ENCODE data around the gene KCTD1.

KCTD1 gene

GRCh38 chr18:26548415-26549262 lies at the start of gene KCTD1:
TSS of gene KCTD1 (minus strand) at chr18:26548553. CDS start at chr18:26548536, 17 bp downstream.
- DNase-seq = peak; percentile 94

GRCh38 chr18:26593365-26594320 lies 45.3 kb upstream of the KCTD1 start:
- no peak for DNase-seq

- no peak for DNase-seq
These were observed 36.4 kb upstream of the KCTD1 start for GRCh38 chr18:26584745-26585144.

GRCh38 chr18:26579941-26580618 lies 31.7 kb upstream of the KCTD1 start:
- DNase-seq = no peak

- DNase-seq = no peak
These were observed 27.5 kb upstream of the KCTD1 start for GRCh38 chr18:26575865-26576217.

- DNase-seq = peak; percentile 64
These were observed 26.9 kb upstream of the KCTD1 start for GRCh38 chr18:26574958-26575864.

GRCh38 chr18:26568926-26569665 lies 20.7 kb upstream of the KCTD1 start:
- DNase-seq = peak; percentile 54

GRCh38 chr18:26568513-26568912 lies 20.2 kb upstream of the KCTD1 start:
- DNase-seq = no peak

- peak; percentile 17 for DNase-seq
These were observed 18.7 kb upstream of the KCTD1 start for GRCh38 chr18:26566874-26567555.

GRCh38 chr18:26565514-26565913 lies 17.2 kb upstream of the KCTD1 start:
- no peak for DNase-seq

GRCh38 chr18:26563024-26563423 lies 14.7 kb upstream of the KCTD1 start:
- no peak for DNase-seq

GRCh38 chr18:26562568-26562967 lies 14.2 kb upstream of the KCTD1 start:
- no peak for DNase-seq

GRCh38 chr18:26561769-26562168 lies 13.4 kb upstream of the KCTD1 start:
- DNase-seq = no peak

- no peak for DNase-seq
These were observed 8.2 kb upstream of the KCTD1 start for GRCh38 chr18:26556573-26556972.

- no peak for DNase-seq
These were observed 7.6 kb upstream of the KCTD1 start for GRCh38 chr18:26555804-26556553.

- DNase-seq = no peak
These were observed 5.6 kb upstream of the KCTD1 start for GRCh38 chr18:26553943-26554342.

- no peak for DNase-seq
These were observed 3.3 kb upstream of the KCTD1 start for GRCh38 chr18:26551695-26552081.

- DNase-seq = no peak
These were observed 2.8 kb upstream of the KCTD1 start for GRCh38 chr18:26550998-26551694.
